ENCODE results near the gene KRT84. TPM values are rescaled to one million over a fixed set of nuclear protein-coding genes. Genes with fewer than 3 reads are reported as not detected.

KRT84 gene
- total RNA-seq, 2 experiments from 2014 or later = not detected

- CTCF ChIA-PET = interaction anchor here (0.9 to 1.0 kb wide), 3 partner anchors 41 to 511 kb away, joined by 3 read pairs; no protein-coding TSS in a partner anchor
- no peak for TF ChIP-seq CTCF (IDR thresholded peaks at IDR 0.05)
- DNase-seq (no peak), ATAC-seq (no peak)
- Mint-ChIP-seq H3K4me1 (ENCODE audit: low read depth) (no peaks in the 10 kb centered on the region), H3K27ac (no peak overlapping the region), H3K9me3 (peaks cover 3% of the 10 kb centered on the region), H3K27me3 (peaks cover 6% of the 10 kb centered on the region), H3K4me3 (no peak overlapping the region), H3K36me3 (ENCODE audit: low read depth) (no peaks in the 10 kb centered on the region)
- intact Hi-C loops (cut with micrococcal nuclease) = no loop called here
- POLR2A ChIA-PET = no interaction called here
Measured at GRCh38 chr12:52369211-52369610, 16.2 kb downstream of the KRT84 start.

- ATAC-seq = no peak
- H3K27ac Mint-ChIP-seq = no peak overlapping the region
- ChIA-PET CTCF (interaction anchor here (0.9 to 1.0 kb wide), 3 partner anchors 41 to 512 kb away, joined by 3 read pairs; no protein-coding TSS in a partner anchor), POLR2A (no interaction called here)
- H3K36me3 Mint-ChIP-seq (ENCODE audit: low read depth) = no peaks in the 10 kb centered on the region
- peaks cover 6% of the 10 kb centered on the region for H3K27me3 Mint-ChIP-seq
- DNase-seq = no peak
- H3K4me3 Mint-ChIP-seq = no peak overlapping the region
- no peaks in the 10 kb centered on the region for H3K4me1 Mint-ChIP-seq (ENCODE audit: low read depth)
- H3K9me3 Mint-ChIP-seq = no peaks in the 10 kb centered on the region
- intact Hi-C loops (cut with micrococcal nuclease) = no loop called here
- no peak for TF ChIP-seq CTCF (IDR thresholded peaks at IDR 0.05)
Measured at GRCh38 chr12:52368508-52368907, 16.9 kb downstream of the KRT84 start.

GRCh38 chr12:52367876-52368275, 17.6 kb downstream of the KRT84 start:
- Mint-ChIP-seq H3K27me3 (peaks cover 6% of the 10 kb centered on the region), H3K36me3 (ENCODE audit: low read depth) (no peaks in the 10 kb centered on the region), H3K27ac (no peak overlapping the region), H3K9me3 (no peaks in the 10 kb centered on the region), H3K4me3 (no peak overlapping the region), H3K4me1 (ENCODE audit: low read depth) (no peaks in the 10 kb centered on the region)
- no peak for ATAC-seq
- no peak for DNase-seq
- no peak for TF ChIP-seq CTCF (IDR thresholded peaks at IDR 0.05)
- intact Hi-C loops (cut with micrococcal nuclease) = no loop called here
- ChIA-PET CTCF (interaction anchor here (1.2 kb wide), 1 partner anchor 89 kb away, joined by 3 read pairs; no protein-coding TSS in a partner anchor), POLR2A (interaction anchor here (1.4 kb wide), 1 partner anchor 9 kb away, joined by 3 read pairs; no protein-coding TSS in a partner anchor)

GRCh38 chr12:52366738-52367485, 18.5 kb downstream of the KRT84 start, which contains the start of gene KRT85:
KRT85 (minus strand) TSS chr12:52367481; CDS start chr12:52367405, 76 bp downstream.
- DNase-seq (no peak), ATAC-seq (no peak)
- H3K9me3 Mint-ChIP-seq = no peaks in the 10 kb centered on the region
- POLR2A ChIA-PET = interaction anchor here (1.4 kb wide), 1 partner anchor 8 kb away, joined by 3 read pairs; no protein-coding TSS in a partner anchor
- H3K4me1 Mint-ChIP-seq (ENCODE audit: low read depth) = no peaks in the 10 kb centered on the region
- H3K27ac Mint-ChIP-seq = no peak within 1 kb of the TSS
- H3K4me3 Mint-ChIP-seq = no peak within 1 kb of the TSS
- H3K36me3 Mint-ChIP-seq (ENCODE audit: low read depth) = no peaks in the 10 kb centered on the region
- TF ChIP-seq CTCF (IDR thresholded peaks at IDR 0.05) = no peak
- intact Hi-C loops (cut with micrococcal nuclease) = no loop called here
- CTCF ChIA-PET = interaction anchor here (1.2 kb wide), 1 partner anchor 88 kb away, joined by 3 read pairs; no protein-coding TSS in a partner anchor
- H3K27me3 Mint-ChIP-seq = peaks cover 6% of the 10 kb centered on the region

GRCh38 chr12:52364901-52365489, 20.5 kb downstream of the KRT84 start:
- Mint-ChIP-seq H3K9me3 (no peaks in the 10 kb centered on the region), H3K4me1 (ENCODE audit: low read depth) (peaks cover 2% of the 10 kb centered on the region), H3K36me3 (ENCODE audit: low read depth) (no peaks in the 10 kb centered on the region), H3K4me3 (no peak overlapping the region), H3K27ac (no peak overlapping the region), H3K27me3 (peaks cover 5% of the 10 kb centered on the region)
- intact Hi-C loops (cut with micrococcal nuclease) = no loop called here
- POLR2A ChIA-PET = no interaction called here
- DNase-seq = no peak
- ATAC-seq = no peak
- CTCF ChIA-PET = interaction anchor here (0.9 to 2.1 kb wide), 4 partner anchors 8 to 519 kb away, joined by 3 to 7 read pairs (median 4); no protein-coding TSS in a partner anchor
- no peak for TF ChIP-seq CTCF (IDR thresholded peaks at IDR 0.05)

Data from activated CD8-positive, alpha-beta T cell treated with anti-CD3 and anti-CD28 coated beads for 36 hours (primary cell).